Fibroblast of pulmonary artery (primary cell): ENCODE measurements around the gene SNAP29.

Experiments used
- DNase-seq: peaks from one replicate; pipeline ENCODE4 v3.0.0-alpha.2; 2010; ENCODE audit warnings: low read depth
- H3K4me3 ChIP-seq: replicated peaks from 2 replicates; pipeline ENCODE4 v1.5.1; 2011; ENCODE audit warnings: low read depth, mild to moderate bottlenecking, control low read depth, low read length, moderate library complexity
- TF ChIP-seq, protein P1 (sequence below): IDR thresholded peaks from 2 replicates; pipeline ENCODE4 v1.5.1; 2011; ENCODE audit warnings: mild to moderate bottlenecking, control low read depth, low read length, inconsistent platforms; ENCODE audit errors: missing control alignments

Gene SNAP29

DNA sequence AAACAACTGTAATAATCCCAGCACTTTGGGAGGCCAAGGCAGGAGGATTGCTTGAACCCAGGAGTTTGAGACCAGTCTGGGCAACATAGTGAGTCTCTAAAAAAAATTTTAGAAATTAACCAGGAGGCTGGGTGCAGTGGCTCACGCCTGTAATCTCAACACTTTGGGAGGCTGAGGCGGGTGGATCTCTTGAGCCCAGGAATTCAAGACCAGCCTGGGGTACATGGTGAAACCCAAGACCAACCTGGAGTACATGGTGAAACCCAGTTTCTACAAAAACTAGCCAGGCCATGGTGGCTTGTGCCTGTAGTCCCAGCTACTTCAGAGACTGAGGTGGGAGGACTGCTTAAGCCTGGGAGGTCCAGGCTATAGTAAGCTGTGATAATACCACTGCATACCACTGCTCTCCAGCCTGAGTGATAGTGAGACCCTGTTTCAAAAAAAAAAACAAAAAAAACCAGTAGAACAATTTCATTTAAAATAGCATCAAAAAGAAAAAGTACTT, 11.4 kb upstream of the SNAP29 start:
- DNase-seq = no peak
- TF ChIP-seq, protein P1, sequence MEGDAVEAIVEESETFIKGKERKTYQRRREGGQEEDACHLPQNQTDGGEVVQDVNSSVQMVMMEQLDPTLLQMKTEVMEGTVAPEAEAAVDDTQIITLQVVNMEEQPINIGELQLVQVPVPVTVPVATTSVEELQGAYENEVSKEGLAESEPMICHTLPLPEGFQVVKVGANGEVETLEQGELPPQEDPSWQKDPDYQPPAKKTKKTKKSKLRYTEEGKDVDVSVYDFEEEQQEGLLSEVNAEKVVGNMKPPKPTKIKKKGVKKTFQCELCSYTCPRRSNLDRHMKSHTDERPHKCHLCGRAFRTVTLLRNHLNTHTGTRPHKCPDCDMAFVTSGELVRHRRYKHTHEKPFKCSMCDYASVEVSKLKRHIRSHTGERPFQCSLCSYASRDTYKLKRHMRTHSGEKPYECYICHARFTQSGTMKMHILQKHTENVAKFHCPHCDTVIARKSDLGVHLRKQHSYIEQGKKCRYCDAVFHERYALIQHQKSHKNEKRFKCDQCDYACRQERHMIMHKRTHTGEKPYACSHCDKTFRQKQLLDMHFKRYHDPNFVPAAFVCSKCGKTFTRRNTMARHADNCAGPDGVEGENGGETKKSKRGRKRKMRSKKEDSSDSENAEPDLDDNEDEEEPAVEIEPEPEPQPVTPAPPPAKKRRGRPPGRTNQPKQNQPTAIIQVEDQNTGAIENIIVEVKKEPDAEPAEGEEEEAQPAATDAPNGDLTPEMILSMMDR = no peak

DNA sequence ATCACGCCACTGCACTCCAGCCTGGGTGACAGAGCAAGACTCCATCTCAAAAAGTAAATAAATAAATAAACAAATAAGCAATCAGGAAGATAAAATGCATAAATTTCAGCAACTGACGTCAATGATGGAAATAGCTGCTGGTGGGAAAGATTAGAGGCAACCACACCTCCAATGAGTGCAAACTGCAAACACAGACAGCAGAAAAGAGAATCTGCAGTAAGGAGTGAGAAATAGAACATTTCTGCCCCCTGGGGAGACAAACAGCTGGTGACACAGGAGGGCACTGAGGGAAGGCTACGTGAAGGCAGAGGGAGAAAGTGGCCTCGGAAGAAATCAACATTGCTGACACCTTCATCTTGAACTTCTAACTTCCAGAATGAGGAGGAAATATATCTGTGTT, 6.7 kb upstream of the SNAP29 start:
- TF ChIP-seq, protein P1 = no peak
- no peak for DNase-seq

More for the DNA sequence above, 11.4 kb upstream of the SNAP29 start:
- no peak overlapping the region for H3K4me3 ChIP-seq

DNA sequence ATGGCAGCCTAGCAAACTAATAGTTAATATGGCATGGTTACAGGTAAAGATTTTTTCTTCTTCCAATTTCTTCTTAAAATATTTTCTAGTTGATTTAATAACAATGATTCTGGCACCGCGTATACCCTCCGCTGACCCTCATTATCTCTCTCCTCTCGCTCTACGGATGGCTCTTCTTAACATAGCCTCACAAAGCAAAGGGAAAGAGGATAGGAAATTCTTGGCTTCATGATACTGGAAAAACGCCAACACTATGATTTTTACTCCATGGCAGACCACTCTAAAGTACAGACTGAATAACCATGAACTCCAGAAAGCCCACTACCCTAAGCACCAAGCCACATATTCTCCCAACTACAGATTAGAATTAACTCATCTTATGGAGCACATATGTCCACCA, 6.3 kb upstream of the SNAP29 start:
- DNase-seq = no peak
- TF ChIP-seq, protein P1 = no peak
- no peak overlapping the region for H3K4me3 ChIP-seq

More for the DNA sequence above, 6.7 kb upstream of the SNAP29 start:
- no peak overlapping the region for H3K4me3 ChIP-seq

DNA sequence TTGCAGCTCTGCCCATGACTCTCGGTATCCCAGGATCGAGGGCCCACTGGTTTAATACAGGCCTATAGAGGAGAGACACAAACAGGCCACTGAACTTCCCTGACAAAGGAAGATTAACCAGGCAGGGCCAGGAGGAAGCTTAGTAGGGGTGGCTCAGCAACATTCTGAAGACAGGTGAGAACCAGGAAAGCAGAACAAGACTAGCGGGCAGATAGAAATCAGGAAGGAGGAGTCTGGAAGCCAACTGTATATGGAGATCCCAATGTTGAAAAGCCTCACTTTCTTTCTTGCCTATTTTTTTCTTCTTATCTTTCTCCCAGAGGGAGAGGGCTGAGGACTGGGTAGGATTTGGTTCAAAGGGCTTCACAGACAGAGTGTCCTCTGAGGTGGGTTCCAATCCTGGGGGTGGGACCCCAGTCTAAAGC, 5.6 kb upstream of the SNAP29 start:
- H3K4me3 ChIP-seq = no peak overlapping the region
- TF ChIP-seq, protein P1 = no peak
- DNase-seq = no peak

DNA sequence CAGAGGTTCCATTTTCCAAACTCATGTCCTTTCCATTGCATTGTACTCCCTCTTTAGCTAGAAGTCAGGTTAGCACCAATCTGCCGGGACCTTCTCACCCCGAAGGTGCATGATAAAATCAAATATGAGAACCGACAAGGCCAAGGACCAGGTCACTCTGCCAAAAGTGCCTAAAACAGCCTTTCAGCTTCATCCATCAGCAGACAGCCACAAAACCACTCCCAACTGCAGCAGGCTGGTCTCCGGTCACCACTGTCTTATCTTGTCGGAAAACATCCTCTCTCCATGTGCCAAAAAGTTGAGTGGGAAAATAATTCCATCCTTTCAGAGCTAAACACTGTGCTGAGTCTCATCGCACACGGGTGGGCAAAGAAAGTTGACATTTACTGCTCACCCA, 1.6 kb upstream of the SNAP29 start:
- H3K4me3 ChIP-seq = peak overlapping the region; percentile 81
- TF ChIP-seq, protein P1 = no peak
- no peak for DNase-seq

DNA sequence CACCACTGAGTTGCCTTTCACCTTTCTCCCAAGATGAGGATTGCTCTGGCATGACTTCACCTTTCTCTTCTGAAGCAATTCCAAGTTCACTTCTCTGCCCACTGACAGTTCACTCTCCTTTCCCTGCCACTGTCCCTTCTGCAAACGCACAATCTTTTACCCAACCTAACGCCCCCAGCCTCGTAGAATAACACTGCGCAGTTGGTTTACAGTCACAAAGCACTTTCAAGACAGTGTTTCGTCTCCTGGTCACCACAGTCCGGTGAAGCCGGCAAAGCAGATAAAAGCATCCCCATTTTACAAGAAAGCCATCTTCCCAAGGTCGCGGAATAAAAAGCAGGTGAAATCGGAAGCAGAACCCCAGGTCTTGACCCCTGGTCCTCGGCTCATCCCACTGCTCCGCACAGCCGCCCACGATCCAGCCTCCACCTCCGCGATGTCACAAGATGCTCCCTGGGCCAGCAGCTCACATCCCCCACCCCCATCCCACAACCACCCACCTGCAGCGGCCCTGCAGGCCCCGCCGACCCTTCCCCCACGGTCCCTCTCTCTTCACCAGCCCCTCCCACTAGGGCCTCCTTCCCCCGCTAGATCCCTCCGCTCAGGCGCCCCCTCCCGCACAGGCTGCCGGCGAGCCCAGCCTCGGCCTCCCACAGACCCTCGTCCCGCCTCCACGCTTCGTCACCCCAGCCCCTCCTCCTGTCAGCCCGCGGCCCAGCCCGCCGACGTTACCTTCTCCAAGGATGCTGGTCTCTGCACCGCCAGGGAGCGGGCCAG, 781 bp upstream of the SNAP29 start:
- TF ChIP-seq, protein P1 = no peak
- peak; percentile 88 for DNase-seq
- peak overlapping the region; percentile 81 for H3K4me3 ChIP-seq
